ENCODE data around the gene MANSC1. TPM values are rescaled to one million over a fixed set of nuclear protein-coding genes. Genes with fewer than 3 reads are reported as not detected.

Gene MANSC1
- total RNA-seq, 1 donor from 2014 or later, result 1.6 TPM

Small RNA genes within 50 kb of the gene (small RNA-seq; reads per million reads assigned to genes)
- not detected for gene RNU6-318P

Other genes starting within 250 kb of the MANSC1 start
- 44.4 TPM for gene LRP6, start 83.2 kb downstream of the MANSC1 start, total RNA-seq
- gene BORCS5, start 6.8 kb upstream of the MANSC1 start, total RNA-seq, result 19.3 TPM
- gene DUSP16, start 212.6 kb upstream of the MANSC1 start, total RNA-seq, result 20.4 TPM